Sigmoid colon (tissue), 4 donors: ENCODE results near the gene GMIP.

ENCODE experiments used
- CTCF ChIP-seq, 4 experiments: fragments of 450-650 bp in 3 of 4; fragments of 200-600 bp in 1 of 4; IDR thresholded peaks; one replicate each; pipeline ENCODE4 v1.5.1; 2016 to 2019; ENCODE audit warnings: antibody characterized with exemption in 4 of 4, mild to moderate bottlenecking in 3 of 4, moderate library complexity in 2 of 4
- POLR2A ChIP-seq, 2 donors: fragments of 450-650 bp; IDR thresholded peaks; one replicate each; pipeline ENCODE4 v1.6.1; 2016; ENCODE audit warnings: antibody characterized with exemption in 2 of 2, mild to moderate bottlenecking in 2 of 2, moderate library complexity in 2 of 2
- POLR2AphosphoS5 ChIP-seq, 4 donors: sonication (generic); formaldehyde crosslinking; IDR thresholded peaks; one replicate each; pipeline ENCODE4 v1.6.1; 2017; ENCODE audit warnings: antibody characterized with exemption in 4 of 4

GRCh38 chr19:19595171-19595701 is 48.2 kb downstream of the GMIP start:
- no peak for TF ChIP-seq CTCF (IDR thresholded peaks at IDR 0.05)
- no peak for TF ChIP-seq POLR2AphosphoS5 (IDR thresholded peaks at IDR 0.05)
- TF ChIP-seq POLR2A (IDR thresholded peaks at IDR 0.05): no peak
